G401.6 (cell line): ENCODE data around the gene ATP5PO.
A peak's percentile ranks its signal among the peaks of the same experiment; 100 is the strongest.
"Not testable (repeated sequence)": the region's sequence is repeated elsewhere in the genome, so short reads cannot be mapped to it uniquely, and the experiment has no call there.

Source experiments
- FAIRE-seq: peaks from 2 replicates; lab custom pipeline; 2012; peaks lifted over from hg19 to GRCh38; lab: Jason Lieb, UNC

The ATP5PO gene

GRCh38 chr21:33897739-33898138 is 17.9 kb downstream of the ATP5PO start:
- no peak for FAIRE-seq

- FAIRE-seq: no peak
Observed at GRCh38 chr21:33897098-33897497, 18.5 kb downstream of the ATP5PO start.

DNA sequence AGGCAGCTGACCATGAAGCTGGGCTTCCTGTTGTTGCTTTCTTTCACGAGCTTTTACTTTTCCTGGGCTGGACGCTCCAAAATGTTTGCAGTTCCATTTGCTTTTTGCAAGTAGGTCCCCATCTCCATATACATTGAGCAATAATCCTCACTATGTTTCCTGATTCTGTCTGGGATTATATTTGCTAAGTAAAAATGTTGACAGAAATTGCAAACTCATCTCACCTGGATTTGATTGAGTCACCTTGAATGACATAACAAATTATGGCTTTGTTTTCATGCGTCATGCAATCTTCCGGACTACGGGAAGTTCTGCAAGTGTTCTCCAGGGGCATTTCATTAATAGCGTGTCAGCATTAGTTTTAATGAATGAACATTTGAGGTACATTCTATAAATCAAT is 18.9 kb downstream of the ATP5PO start:
- no peak for FAIRE-seq

DNA sequence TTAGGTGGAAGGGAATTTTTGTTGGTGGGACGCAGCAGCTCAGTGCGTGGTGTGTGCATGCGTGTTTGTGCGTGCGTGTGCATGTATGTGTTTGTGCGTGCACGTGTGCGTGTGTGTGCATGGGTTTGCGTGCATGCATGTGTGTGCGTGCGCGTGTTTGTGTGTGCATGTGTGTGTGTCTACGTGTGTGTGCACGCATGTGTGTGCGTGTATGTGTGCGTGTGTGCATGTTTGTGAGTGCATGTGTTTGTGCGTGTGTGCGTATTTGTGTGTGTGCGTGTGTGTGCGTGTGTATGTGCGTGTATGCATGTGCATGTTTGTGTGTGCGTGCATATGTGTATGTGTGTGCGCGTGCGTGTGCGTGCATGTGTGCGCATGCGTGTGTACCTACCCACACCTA is 20.2 kb downstream of the ATP5PO start:
- no peak for FAIRE-seq

DNA sequence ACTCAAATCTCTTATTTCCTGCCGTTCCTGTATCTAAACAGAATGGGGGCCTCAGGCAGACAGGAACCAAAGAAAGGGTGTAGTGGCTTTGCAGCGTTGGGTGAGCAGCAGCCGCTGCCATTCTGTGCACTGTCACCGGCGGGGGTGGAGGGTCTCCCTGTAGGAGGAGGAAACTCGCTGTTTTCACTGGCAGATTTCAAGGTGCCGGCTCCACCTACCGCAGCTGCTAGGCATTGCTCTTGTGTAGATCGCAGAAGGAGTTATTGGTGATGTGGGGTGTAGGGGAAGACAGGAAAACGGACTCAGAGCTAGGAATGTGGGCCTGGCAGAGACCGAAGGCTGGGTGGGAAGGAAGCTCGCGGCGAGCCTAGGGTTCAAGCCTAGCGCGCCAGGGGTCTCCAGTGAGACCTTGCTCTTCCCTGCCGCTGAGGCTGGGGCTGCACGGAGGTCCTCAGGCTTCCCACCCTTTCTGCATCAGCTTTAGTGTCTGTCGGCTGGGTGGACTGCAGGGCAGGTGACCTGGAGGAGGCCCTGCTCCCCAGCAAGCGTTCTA is 20.8 kb downstream of the ATP5PO start:
- peak; percentile 89 for FAIRE-seq

DNA sequence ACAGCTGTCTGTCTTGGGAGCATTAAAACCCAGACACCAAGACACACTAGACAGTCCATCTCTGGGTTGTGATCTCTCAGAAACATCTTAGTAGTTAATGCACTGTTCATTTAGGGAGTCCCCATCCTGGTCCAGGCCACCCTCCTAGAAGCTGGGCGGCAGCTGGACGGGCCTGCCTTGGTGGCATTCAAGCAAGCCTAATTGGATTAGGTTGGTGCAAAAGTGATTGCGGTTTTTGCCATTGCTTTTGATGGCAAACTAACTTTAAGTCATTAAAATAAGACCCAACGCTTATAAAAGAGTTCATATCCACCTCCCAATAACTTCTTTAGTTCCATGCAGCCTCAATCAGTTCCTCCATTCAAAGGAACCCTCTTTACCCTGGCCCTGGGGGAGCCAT is 21.7 kb downstream of the ATP5PO start:
- no peak for FAIRE-seq

- FAIRE-seq: no peak
Observed at GRCh38 chr21:33892853-33893252, 22.8 kb downstream of the ATP5PO start.

GRCh38 chr21:33890187-33890586 is 25.4 kb downstream of the ATP5PO start:
- FAIRE-seq: no peak

- no peak for FAIRE-seq
Observed at GRCh38 chr21:33886321-33886720, 29.3 kb downstream of the ATP5PO start.

DNA sequence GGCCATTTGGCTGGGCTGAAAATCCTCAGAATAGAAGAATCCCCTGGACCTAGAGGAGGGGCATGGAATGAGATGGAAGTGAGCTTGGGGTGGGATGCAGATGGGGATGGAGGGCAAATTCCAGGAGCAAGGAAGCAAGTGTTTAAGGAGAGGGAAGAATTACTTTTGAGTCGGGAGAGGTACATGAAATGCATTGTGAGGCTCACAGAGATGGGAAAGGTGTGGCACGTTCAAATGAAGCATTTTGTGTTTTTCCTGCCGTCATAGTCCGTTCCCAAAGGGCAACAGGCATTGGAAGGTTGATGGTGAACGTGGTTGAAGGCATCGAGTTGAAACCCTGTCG is 30.5 kb downstream of the ATP5PO start:
- FAIRE-seq: no peak

- FAIRE-seq: no peak
Observed at GRCh38 chr21:33884376-33885171, 31.0 kb downstream of the ATP5PO start.

DNA sequence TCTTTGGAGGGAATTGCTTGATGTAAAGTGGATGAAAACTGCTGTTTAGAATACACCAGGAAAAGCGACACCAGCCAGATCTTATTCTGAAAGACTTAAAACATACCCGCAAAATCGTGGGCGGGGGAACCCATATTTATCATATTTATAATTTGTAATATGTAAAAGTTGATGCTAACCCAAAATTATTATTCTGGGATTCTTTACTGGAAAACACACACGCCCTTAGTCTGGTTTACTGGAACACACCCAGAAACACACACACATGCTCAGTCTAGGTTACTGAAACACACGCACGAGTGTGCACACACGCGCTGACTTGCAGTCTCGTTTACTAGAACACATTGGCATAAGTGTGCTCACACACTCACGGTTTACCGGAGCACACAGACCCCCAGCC is 32.5 kb downstream of the ATP5PO start:
- no peak for FAIRE-seq

DNA sequence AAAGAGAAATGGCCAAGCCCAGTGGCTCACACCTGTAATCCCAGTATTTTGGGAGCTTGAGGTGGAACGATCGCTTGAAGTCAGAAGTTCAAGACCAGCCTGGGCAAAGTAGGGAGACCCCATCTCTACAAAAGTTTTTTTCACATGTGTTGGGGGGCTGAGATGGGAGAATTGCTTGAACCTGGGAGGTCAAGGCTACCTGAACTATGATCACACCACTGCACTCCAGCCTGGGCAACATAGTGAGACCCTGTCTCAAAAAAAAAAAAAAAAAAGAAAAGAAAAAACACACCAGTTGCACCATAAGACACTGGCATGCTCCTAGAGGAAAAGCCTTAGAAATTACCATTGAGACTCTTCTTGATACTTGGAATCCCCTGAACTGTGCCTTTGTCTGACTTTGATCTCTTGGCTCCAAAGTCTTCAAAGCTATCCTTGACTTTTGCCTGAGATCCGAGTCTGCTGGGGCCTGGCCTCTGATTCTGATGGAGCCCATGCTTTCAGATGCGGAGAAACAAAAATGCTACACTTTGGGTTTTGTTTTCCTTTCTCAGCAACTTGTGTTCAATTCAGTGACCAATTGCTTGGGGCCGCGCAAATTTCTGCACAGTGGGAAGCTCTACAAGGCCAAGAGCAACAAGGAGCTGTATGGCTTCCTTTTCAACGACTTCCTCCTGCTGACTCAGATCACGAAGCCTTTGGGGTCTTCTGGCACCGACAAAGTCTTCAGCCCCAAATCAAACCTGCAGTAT is 33.7 kb downstream of the ATP5PO start:
- FAIRE-seq: no peak

GRCh38 chr21:33880626-33881025 is 35.0 kb downstream of the ATP5PO start:
- no peak for FAIRE-seq

- no peak for FAIRE-seq
Observed at GRCh38 chr21:33878824-33879223, 36.8 kb downstream of the ATP5PO start.

DNA sequence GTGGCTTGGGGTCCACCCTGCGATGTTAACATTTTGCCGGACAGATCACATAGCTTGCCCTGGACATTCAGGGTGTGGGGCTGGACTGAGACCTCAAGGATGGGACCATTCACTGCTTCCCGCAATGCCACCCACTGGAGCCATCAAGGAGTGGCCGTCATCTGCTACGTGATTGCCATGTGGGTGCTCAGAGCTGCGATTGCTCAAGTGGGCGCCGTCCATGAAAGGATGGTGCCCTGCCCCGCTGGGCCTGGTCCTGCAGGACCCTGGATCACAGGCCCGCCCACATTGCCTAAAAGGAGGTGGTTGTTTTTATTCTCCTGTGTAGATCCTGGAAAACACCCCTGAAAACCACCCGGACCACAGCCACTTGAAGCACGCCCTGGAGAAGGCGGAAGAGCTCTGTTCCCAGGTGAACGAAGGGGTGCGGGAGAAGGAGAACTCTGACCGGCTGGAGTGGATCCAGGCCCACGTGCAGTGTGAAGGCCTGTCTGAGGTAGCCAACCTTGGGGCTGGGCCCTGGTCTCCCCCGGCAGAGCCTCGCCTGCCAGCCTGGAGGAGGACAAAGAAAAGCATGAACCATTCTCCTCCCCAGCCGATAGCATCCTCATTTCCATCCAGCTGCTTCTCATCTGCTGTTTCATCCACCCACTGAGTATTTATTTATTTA is 40.4 kb downstream of the ATP5PO start:
- FAIRE-seq: no peak

- FAIRE-seq: no peak
Observed at GRCh38 chr21:33874161-33874560, 41.4 kb downstream of the ATP5PO start.

DNA sequence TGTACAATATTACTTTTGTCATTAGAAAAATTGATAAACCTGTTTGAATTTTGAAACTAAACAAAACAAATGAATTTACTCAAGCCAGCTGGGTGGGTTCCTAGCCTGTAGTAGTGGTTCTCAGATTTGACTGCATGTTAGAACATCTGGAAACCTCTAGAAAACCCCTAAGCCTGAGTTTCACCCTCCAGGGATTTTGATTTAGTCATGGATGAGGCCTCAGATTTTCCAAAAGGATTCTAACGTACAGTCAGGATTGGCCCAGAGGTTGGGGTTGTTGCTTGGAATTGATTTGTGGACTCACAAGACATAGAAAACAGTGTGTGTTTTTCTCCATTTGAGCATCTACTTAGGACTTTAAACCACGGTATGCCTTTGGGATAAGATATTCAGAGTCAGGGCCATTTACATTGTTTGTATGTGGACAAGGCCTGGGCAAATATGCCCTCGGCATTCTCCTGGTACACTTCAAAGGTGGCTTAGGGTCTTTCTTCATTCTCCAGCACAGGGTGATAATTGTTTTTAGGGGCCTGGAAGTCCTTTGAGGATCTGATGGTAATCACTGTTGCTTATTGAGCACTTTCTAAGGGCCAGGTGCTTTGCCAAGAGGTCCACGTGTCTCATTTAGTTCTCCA is 42.6 kb downstream of the ATP5PO start:
- FAIRE-seq: no peak

DNA sequence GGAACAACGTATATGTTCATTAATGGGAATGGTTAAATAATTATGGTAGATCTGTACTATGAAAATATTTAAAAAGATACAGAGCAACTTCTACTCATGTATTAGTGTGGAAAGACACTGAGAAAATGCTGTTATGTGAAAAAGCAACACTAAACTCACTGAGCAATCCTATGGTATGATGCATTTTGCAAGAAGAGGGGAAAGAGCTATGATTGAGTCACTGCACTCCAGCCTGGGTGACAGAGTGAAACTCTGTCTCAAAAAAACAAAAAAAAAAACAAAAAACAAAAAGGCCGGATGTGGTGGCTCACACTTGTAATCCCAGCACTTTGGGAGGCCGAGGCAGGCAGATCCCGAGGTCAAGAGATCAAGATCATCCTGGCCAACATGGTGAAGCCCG is 44.4 kb downstream of the ATP5PO start:
- FAIRE-seq: no peak

DNA sequence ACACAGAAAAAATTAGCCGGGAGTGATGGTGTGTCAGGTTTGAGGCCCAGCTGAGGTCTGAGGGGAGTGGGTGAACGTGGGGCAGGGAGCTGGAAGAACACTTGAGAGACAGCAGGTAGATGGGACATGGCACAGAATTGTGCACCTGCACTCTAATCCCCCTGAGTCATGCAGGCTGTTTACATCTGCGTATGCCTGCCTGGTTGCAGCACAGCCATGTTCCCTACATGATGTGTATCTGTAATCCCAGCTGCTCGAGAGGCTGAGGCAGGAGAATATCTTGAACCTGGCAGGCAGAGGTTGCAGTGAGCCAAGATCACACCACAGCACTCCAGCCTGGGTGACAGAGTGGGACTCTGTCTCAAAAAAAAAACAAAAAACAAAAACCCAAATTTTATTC is 44.8 kb downstream of the ATP5PO start:
- FAIRE-seq: no peak

DNA sequence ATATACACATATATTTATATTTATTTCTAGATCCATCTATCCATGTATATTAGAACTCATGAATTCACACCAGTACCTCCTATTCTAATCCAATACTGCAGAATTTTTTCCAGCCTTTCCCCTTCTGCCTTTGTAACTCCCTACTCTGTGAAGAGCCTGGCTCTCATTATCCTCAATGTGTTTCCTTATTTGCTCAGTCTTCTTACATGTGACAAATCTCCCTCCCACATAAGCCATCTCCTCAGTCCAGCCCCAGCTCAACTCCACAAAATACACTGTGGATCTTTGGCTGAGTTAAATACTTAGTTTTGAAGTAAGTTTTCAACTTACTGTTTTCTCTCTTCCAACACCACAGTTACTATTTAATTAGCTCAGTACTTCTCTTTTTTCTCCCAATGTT is 45.7 kb downstream of the ATP5PO start:
- no peak for FAIRE-seq

GRCh38 chr21:33867868-33868267 is 47.7 kb downstream of the ATP5PO start:
- not testable (repeated sequence) for FAIRE-seq

- no peak for FAIRE-seq
Observed at GRCh38 chr21:33866826-33867225, 48.8 kb downstream of the ATP5PO start.
